GM23338 (cell line): ENCODE measurements around the gene BTBD19. TPM values are rescaled to one million over a fixed set of nuclear protein-coding genes. Genes with fewer than 3 reads are reported as not detected.
A peak's percentile ranks its signal among the peaks of the same experiment; 100 is the strongest.

Experiments used
- ATAC-seq: fragments of 200-7000 bp; cut with Tn5 transposase; 3 replicates; pipeline ENCODE4 v1.9.1; 2020
- DNase-seq: peaks from one replicate; pipeline ENCODE4 v3.0.0-alpha.2; 2015; ENCODE audit warnings: low spot score
- H2AFZ ChIP-seq: fragments of 200-600 bp; sonication (generic); 2 replicates; pipeline ENCODE4 v1.8.0; 2016; ENCODE audit warnings: antibody characterized with exemption, mild to moderate bottlenecking, moderate library complexity
- H3F3A ChIP-seq: fragments of 200-600 bp; sonication (generic); replicated peaks from 2 replicates; pipeline ENCODE4 v1.8.0; 2017; ENCODE audit warnings: antibody characterized with exemption, mixed run types, low read depth
- H3K27ac ChIP-seq: fragments of 200-600 bp; sonication (generic); 2 replicates; pipeline ENCODE4 v1.6.1; 2016; ENCODE audit warnings: low read depth
- H3K27me3 ChIP-seq: fragments of 200-600 bp; sonication (generic); 2 replicates; pipeline ENCODE4 v1.8.0; 2016; ENCODE audit warnings: mild to moderate bottlenecking, mixed run types, moderate library complexity; ENCODE audit not compliant: insufficient read depth
- H3K36me3 ChIP-seq: fragments of 200-600 bp; sonication (generic); 2 replicates; pipeline ENCODE4 v1.8.0; 2016; ENCODE audit warnings: mild to moderate bottlenecking; ENCODE audit not compliant: insufficient read depth
- H3K4me1 ChIP-seq: fragments of 200-600 bp; sonication (generic); 2 replicates; pipeline ENCODE4 v1.8.0; 2016; ENCODE audit warnings: mild to moderate bottlenecking, moderate library complexity; ENCODE audit not compliant: insufficient read depth
- H3K4me2 ChIP-seq: fragments of 200-600 bp; sonication (generic); 2 replicates; pipeline ENCODE4 v1.7.1; 2017; ENCODE audit warnings: mixed run types
- H3K4me3 ChIP-seq: fragments of 200-600 bp; sonication (generic); 2 replicates; pipeline ENCODE4 v1.6.1; 2016; ENCODE audit warnings: mixed run types
- H3K79me2 ChIP-seq: fragments of 200-600 bp; sonication (generic); replicated peaks from 2 replicates; pipeline ENCODE4 v1.8.0; 2017; ENCODE audit warnings: mild to moderate bottlenecking; ENCODE audit not compliant: insufficient read depth
- H3K9me2 ChIP-seq: fragments of 200-600 bp; sonication (generic); 2 replicates; pipeline ENCODE4 v1.8.0; 2017; ENCODE audit not compliant: insufficient read depth
- H4K20me1 ChIP-seq: fragments of 200-600 bp; sonication (generic); replicated peaks from 2 replicates; pipeline ENCODE4 v1.8.0; 2017; ENCODE audit warnings: mild to moderate bottlenecking; ENCODE audit not compliant: insufficient read depth
- H3K27ac Mint-ChIP-seq: 2 replicates; pipeline ENCODE4 v1.8.0; 2020; ENCODE audit warnings: inconsistent platforms, mild to moderate bottlenecking, moderate library complexity, mixed read lengths
- H3K27me3 Mint-ChIP-seq: 3 replicates; pipeline ENCODE4 v1.8.0; 2022; ENCODE audit warnings: low read depth, mild to moderate bottlenecking, moderate library complexity, mixed read lengths, inconsistent platforms; ENCODE audit not compliant: insufficient read depth, poor library complexity
- H3K36me3 Mint-ChIP-seq: 3 replicates; pipeline ENCODE4 v1.8.0; 2021; ENCODE audit warnings: low read depth, mild to moderate bottlenecking, inconsistent platforms, moderate library complexity, mixed read lengths
- H3K4me1 Mint-ChIP-seq: 3 replicates; pipeline ENCODE4 v1.8.0; 2020; ENCODE audit warnings: mild to moderate bottlenecking, inconsistent platforms, mixed read lengths
- H3K4me3 Mint-ChIP-seq: 3 replicates; pipeline ENCODE4 v1.8.0; 2021; ENCODE audit warnings: moderate library complexity, mild to moderate bottlenecking, inconsistent platforms, mixed read lengths
- H3K9me3 Mint-ChIP-seq: 3 replicates; pipeline ENCODE4 v1.8.0; 2020; ENCODE audit warnings: moderate library complexity, mild to moderate bottlenecking, inconsistent platforms, mixed read lengths
- ZNF331 ChIP-seq: fragments of 250-450 bp; sonication (Bioruptor Pico); IDR thresholded peaks from 2 replicates; pipeline ENCODE4 v1.5.0; 2020; ENCODE audit warnings: low read depth, mild to moderate bottlenecking, moderate library complexity
- polyA plus RNA-seq: library from polyadenylated mRNA; unstranded; fragments of >200 nt; fragmentation: Nextera tagmentation; extraction: Ambion mirVana; gene quantifications from 2 replicates; pipeline ENCODE4 v1.2.1, GENCODE V29; 2016
- total RNA-seq: library from RNA; depleted of rRNA; stranded (reverse); fragments of >200 nt; shearing (Covaris generic); gene quantifications from 2 replicates; pipeline ENCODE4 v1.2.3, GENCODE V29; 2014
- TF ChIP-seq, protein P1 (sequence below): fragments of 250-450 bp; sonication (Bioruptor Pico); IDR thresholded peaks from 2 replicates; pipeline ENCODE4 v1.5.0; 2020; ENCODE audit warnings: mild to moderate bottlenecking, moderate library complexity
- TF ChIP-seq, protein P2 (sequence below), 2 experiments: fragments of 200-600 bp in 1 of 2; sonication (generic) in 1 of 2; conservative IDR thresholded peaks; 2 replicates each; pipeline versions ENCODE4 v1.5.1 to v1.6.1; 2016 to 2017; ENCODE audit warnings: antibody characterized with exemption in 2 of 2, low read depth in 2 of 2, mild to moderate bottlenecking in 2 of 2, moderate library complexity in 1 of 2

The BTBD19 gene
- total and polyA plus RNA-seq, 2 experiments from 2014 or later: 0.37 to 0.66 TPM

DNA sequence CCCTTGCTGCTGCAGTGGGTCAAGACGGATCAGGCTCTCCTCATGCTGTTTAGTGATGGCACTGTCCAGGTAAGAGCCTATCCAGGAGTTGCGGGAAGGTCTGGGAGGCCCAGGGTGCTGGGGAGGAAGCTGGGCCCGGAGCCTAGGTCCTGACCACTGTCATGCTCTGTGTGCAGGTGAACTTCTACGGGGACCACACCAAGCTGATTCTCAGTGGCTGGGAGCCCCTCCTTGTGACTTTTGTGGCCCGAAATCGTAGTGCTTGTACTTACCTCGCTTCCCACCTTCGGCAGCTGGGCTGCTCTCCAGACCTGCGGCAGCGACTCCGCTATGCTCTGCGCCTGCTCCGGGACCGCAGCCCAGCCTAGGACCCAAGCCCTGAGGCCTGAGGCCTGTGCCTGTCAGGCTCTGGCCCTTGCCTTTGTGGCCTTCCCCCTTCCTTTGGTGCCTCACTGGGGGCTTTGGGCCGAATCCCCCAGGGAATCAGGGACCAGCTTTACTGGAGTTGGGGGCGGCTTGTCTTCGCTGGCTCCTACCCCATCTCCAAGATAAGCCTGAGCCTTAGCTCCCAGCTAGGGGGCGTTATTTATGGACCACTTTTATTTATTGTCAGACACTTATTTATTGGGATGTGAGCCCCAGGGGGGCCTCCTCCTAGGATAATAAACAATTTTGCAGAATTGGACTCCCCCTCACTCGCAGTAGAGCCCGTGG is 2.9 kb upstream of the BTBD19 start:
- Mint-ChIP-seq H3K27me3 (peaks cover 16% of the 10 kb centered on the region), H3K36me3 (peaks cover 41% of the 10 kb centered on the region), H3K27ac (no peak overlapping the region), H3K4me3 (no peak overlapping the region), H3K9me3 (no peaks in the 10 kb centered on the region), H3K4me1 (peaks cover 38% of the 10 kb centered on the region)
- no peaks in the 10 kb centered on the region; the same call in 1 of the 2 replicates for H3K36me3 ChIP-seq
- H3K4me2 ChIP-seq: no peak overlapping the region
- H3K4me3 ChIP-seq: no peak overlapping the region
- 0 out of 2 replicates have a peak, but pooled peaks cover 3% of the 10 kb centered on the region for H3K79me2 ChIP-seq
- H3K9me2 ChIP-seq: no peaks in the 10 kb centered on the region
- 0 out of 2 replicates have a peak overlapping the region, but pooled peaks have one; percentile 19 for H3K27ac ChIP-seq
- H3F3A ChIP-seq: peaks cover 6% of the 10 kb centered on the region; the same call in 1 of the 2 replicates
- no peaks in the 10 kb centered on the region for H3K27me3 ChIP-seq
- no peak for TF ChIP-seq ZNF331 (CRISPR knock-in tag)
- TF ChIP-seq, protein P1, sequence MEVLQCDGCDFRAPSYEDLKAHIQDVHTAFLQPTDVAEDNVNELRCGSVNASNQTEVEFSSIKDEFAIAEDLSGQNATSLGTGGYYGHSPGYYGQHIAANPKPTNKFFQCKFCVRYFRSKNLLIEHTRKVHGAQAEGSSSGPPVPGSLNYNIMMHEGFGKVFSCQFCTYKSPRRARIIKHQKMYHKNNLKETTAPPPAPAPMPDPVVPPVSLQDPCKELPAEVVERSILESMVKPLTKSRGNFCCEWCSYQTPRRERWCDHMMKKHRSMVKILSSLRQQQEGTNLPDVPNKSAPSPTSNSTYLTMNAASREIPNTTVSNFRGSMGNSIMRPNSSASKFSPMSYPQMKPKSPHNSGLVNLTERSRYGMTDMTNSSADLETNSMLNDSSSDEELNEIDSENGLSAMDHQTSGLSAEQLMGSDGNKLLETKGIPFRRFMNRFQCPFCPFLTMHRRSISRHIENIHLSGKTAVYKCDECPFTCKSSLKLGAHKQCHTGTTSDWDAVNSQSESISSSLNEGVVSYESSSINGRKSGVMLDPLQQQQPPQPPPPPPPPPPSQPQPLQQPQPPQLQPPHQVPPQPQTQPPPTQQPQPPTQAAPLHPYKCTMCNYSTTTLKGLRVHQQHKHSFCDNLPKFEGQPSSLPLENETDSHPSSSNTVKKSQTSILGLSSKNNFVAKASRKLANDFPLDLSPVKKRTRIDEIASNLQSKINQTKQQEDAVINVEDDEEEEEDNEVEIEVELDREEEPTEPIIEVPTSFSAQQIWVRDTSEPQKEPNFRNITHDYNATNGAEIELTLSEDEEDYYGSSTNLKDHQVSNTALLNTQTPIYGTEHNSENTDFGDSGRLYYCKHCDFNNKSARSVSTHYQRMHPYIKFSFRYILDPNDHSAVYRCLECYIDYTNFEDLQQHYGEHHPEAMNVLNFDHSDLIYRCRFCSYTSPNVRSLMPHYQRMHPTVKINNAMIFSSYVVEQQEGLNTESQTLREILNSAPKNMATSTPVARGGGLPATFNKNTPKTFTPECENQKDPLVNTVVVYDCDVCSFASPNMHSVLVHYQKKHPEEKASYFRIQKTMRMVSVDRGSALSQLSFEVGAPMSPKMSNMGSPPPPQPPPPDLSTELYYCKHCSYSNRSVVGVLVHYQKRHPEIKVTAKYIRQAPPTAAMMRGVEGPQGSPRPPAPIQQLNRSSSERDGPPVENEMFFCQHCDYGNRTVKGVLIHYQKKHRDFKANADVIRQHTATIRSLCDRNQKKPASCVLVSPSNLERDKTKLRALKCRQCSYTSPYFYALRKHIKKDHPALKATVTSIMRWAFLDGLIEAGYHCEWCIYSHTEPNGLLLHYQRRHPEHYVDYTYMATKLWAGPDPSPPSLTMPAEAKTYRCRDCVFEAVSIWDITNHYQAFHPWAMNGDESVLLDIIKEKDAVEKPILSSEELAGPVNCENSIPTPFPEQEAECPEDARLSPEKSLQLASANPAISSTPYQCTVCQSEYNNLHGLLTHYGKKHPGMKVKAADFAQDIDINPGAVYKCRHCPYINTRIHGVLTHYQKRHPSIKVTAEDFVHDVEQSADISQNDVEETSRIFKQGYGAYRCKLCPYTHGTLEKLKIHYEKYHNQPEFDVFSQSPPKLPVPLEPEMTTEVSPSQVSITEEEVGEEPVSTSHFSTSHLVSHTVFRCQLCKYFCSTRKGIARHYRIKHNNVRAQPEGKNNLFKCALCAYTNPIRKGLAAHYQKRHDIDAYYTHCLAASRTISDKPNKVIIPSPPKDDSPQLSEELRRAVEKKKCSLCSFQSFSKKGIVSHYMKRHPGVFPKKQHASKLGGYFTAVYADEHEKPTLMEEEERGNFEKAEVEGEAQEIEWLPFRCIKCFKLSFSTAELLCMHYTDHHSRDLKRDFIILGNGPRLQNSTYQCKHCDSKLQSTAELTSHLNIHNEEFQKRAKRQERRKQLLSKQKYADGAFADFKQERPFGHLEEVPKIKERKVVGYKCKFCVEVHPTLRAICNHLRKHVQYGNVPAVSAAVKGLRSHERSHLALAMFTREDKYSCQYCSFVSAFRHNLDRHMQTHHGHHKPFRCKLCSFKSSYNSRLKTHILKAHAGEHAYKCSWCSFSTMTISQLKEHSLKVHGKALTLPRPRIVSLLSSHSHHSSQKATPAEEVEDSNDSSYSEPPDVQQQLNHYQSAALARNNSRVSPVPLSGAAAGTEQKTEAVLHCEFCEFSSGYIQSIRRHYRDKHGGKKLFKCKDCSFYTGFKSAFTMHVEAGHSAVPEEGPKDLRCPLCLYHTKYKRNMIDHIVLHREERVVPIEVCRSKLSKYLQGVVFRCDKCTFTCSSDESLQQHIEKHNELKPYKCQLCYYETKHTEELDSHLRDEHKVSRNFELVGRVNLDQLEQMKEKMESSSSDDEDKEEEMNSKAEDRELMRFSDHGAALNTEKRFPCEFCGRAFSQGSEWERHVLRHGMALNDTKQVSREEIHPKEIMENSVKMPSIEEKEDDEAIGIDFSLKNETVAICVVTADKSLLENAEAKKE (CRISPR knock-in tag): no peak
- TF ChIP-seq, protein P2, sequence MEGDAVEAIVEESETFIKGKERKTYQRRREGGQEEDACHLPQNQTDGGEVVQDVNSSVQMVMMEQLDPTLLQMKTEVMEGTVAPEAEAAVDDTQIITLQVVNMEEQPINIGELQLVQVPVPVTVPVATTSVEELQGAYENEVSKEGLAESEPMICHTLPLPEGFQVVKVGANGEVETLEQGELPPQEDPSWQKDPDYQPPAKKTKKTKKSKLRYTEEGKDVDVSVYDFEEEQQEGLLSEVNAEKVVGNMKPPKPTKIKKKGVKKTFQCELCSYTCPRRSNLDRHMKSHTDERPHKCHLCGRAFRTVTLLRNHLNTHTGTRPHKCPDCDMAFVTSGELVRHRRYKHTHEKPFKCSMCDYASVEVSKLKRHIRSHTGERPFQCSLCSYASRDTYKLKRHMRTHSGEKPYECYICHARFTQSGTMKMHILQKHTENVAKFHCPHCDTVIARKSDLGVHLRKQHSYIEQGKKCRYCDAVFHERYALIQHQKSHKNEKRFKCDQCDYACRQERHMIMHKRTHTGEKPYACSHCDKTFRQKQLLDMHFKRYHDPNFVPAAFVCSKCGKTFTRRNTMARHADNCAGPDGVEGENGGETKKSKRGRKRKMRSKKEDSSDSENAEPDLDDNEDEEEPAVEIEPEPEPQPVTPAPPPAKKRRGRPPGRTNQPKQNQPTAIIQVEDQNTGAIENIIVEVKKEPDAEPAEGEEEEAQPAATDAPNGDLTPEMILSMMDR (conservative IDR thresholded peaks at IDR 0.05; ENCODE audit: low read depth in 2 of 2): peak; percentile 42 to 49
- ATAC-seq (no peak), DNase-seq (no peak)
- no peak overlapping the region for H2AFZ ChIP-seq
- H3K4me1 ChIP-seq: peaks cover 36% of the 10 kb centered on the region
- H4K20me1 ChIP-seq: no peaks in the 10 kb centered on the region
